Right lobe of liver (tissue), 6 donors: ENCODE results near the gene GALNTL6. TPM values are rescaled to one million over a fixed set of nuclear protein-coding genes. Genes with fewer than 3 reads are reported as not detected.

Source experiments
- ATAC-seq, 4 donors: fragments of 200-7000 bp; cut with Tn5 transposase; one replicate each; pipeline ENCODE4 v1.9.1; 2020; ENCODE audit warnings: mild to moderate bottlenecking in 4 of 4, moderate library complexity in 4 of 4
- DNase-seq, 3 donors: peaks; one replicate each; pipeline ENCODE4 v3.0.0-alpha.2; 2020
- H3K27ac ChIP-seq, 3 donors: fragments of 200-600 bp; one replicate each; pipeline ENCODE4 v1.8.0; 2022
- H3K27me3 ChIP-seq, 2 donors: fragments of 200-600 bp; one replicate each; pipeline ENCODE4 v1.8.0; 2022
- H3K36me3 ChIP-seq, 4 donors: fragments of 200-600 bp; sonication (generic) in 1 of 4; one replicate each; pipeline versions ENCODE4 v1.5.1 to v1.8.0; 2017 to 2022; ENCODE audit warnings: control low read depth in 1 of 4
- H3K4me1 ChIP-seq, 4 donors: fragments of 200-600 bp; sonication (generic) in 1 of 4; one replicate each; pipeline versions ENCODE4 v1.5.1 to v1.8.0; 2017 to 2022; ENCODE audit warnings: control low read depth in 1 of 4
- H3K4me3 ChIP-seq, 3 donors: fragments of 200-600 bp; one replicate each; pipeline ENCODE4 v1.8.0; 2022
- H3K9me3 ChIP-seq, 4 donors: fragments of 200-600 bp; sonication (generic) in 1 of 4; one replicate each; pipeline versions ENCODE4 v1.5.1 to v1.8.0; 2017 to 2022; ENCODE audit warnings: control low read depth in 1 of 4
- POLR2A ChIP-seq: fragments of 450-650 bp; IDR thresholded peaks from one replicate; pipeline ENCODE4 v1.6.1; 2017; ENCODE audit warnings: antibody characterized with exemption, mild to moderate bottlenecking
- WGBS: methylation state at CpG from one replicate; pipeline ENCODE4 v1.1.6; 2018; ENCODE audit warnings: low coverage, low lambda C conversion rate; ENCODE audit not compliant: insufficient coverage; ENCODE audit errors: missing lambda C conversion rate; 5-methylcytosine and 5-hydroxymethylcytosine counted together
- intact Hi-C, 2 donors: fragments of 100-400 bp; cut with DNase I; formaldehyde crosslinking; loops; one replicate each; pipeline versions ENCODE4 v1.11.2 to v1.14.1; 2022
- total RNA-seq, 6 experiments: library from RNA; depleted of rRNA in 2 of 6; stranded (reverse); fragments of >200 nt in 2 of 6; fragmentation: NEBNext Ultra II Directional in 3 of 6; extraction: Animal tissue kit (Norgen Biotek cat#: 25700) in 3 of 6; gene quantifications; one replicate each; pipeline versions ENCODE4 v1.1.0 to v1.2.4, GENCODE V29; 2016 to 2023
- TF ChIP-seq, protein P1 (sequence below), 4 donors: fragments of 200-600 bp in 3 of 4; fragments of 450-650 bp in 1 of 4; IDR thresholded peaks; one replicate each; pipeline versions ENCODE4 v1.5.1 to v1.8.0; 2016 to 2022; ENCODE audit warnings: antibody characterized with exemption in 4 of 4, mild to moderate bottlenecking in 2 of 4
- donor health status: DM: no; HTN: yes; CAD: no.
- donor health status: DM: no; HTN: no; CAD: no.
- donor health status: DM: no; HTN: no; CAD: no.
- donor health status: DM: no; HTN: yes; CAD: no.
- donor health status: DM: no; HTN: yes; CAD: no.

Gene GALNTL6
- total RNA-seq, 6 experiments from 2014 or later: 0.15 to 1.1 (median 0.30) TPM; not detected in 3

- DNase-seq: no peak
- TF ChIP-seq, protein P1, sequence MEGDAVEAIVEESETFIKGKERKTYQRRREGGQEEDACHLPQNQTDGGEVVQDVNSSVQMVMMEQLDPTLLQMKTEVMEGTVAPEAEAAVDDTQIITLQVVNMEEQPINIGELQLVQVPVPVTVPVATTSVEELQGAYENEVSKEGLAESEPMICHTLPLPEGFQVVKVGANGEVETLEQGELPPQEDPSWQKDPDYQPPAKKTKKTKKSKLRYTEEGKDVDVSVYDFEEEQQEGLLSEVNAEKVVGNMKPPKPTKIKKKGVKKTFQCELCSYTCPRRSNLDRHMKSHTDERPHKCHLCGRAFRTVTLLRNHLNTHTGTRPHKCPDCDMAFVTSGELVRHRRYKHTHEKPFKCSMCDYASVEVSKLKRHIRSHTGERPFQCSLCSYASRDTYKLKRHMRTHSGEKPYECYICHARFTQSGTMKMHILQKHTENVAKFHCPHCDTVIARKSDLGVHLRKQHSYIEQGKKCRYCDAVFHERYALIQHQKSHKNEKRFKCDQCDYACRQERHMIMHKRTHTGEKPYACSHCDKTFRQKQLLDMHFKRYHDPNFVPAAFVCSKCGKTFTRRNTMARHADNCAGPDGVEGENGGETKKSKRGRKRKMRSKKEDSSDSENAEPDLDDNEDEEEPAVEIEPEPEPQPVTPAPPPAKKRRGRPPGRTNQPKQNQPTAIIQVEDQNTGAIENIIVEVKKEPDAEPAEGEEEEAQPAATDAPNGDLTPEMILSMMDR (IDR thresholded peaks at IDR 0.05): no peak
- TF ChIP-seq POLR2A: no peak
- Histone ChIP-seq H3K36me3 (no peaks in the 10 kb centered on the region), H3K4me1 (no peaks in the 10 kb centered on the region), H3K9me3 (no peaks in the 10 kb centered on the region), H3K27me3 (no peaks in the 10 kb centered on the region), H3K4me3 (no peak overlapping the region), H3K27ac (no peak overlapping the region)
- no peak for ATAC-seq
- 50% methylated on average over 3 of the region's 3 CpGs for WGBS
- intact Hi-C loops: no loop called here
These were observed 1129.6 kb downstream of the GALNTL6 start for GRCh38 chr4:172942840-172943239.

- DNase-seq: no peak
- intact Hi-C loops: no loop called here
- H3K9me3 ChIP-seq: no peaks in the 10 kb centered on the region
- H3K27ac ChIP-seq: no peak overlapping the region
- H3K27me3 ChIP-seq: no peaks in the 10 kb centered on the region
- no peak for ATAC-seq
- H3K36me3 ChIP-seq: no peaks in the 10 kb centered on the region
- no peaks in the 10 kb centered on the region for H3K4me1 ChIP-seq
- H3K4me3 ChIP-seq: no peak overlapping the region
- TF ChIP-seq, protein P1 (IDR thresholded peaks at IDR 0.05): no peak
- TF ChIP-seq POLR2A: no peak
These were observed 1132.4 kb downstream of the GALNTL6 start for GRCh38 chr4:172945611-172946010.

GRCh38 chr4:172946503-172946902, 1133.3 kb downstream of the GALNTL6 start:
- intact Hi-C loops: no loop called here
- no peaks in the 10 kb centered on the region for H3K36me3 ChIP-seq
- ATAC-seq (no peak), DNase-seq (no peak)
- no peaks in the 10 kb centered on the region for H3K9me3 ChIP-seq
- no peaks in the 10 kb centered on the region for H3K27me3 ChIP-seq
- 69% methylated on average over 1 of the region's 1 CpG for WGBS
- TF ChIP-seq POLR2A: no peak
- TF ChIP-seq, protein P1 (IDR thresholded peaks at IDR 0.05): no peak
- H3K4me1 ChIP-seq: no peaks in the 10 kb centered on the region
- H3K4me3 ChIP-seq: no peak overlapping the region
- H3K27ac ChIP-seq: no peak overlapping the region

DNA sequence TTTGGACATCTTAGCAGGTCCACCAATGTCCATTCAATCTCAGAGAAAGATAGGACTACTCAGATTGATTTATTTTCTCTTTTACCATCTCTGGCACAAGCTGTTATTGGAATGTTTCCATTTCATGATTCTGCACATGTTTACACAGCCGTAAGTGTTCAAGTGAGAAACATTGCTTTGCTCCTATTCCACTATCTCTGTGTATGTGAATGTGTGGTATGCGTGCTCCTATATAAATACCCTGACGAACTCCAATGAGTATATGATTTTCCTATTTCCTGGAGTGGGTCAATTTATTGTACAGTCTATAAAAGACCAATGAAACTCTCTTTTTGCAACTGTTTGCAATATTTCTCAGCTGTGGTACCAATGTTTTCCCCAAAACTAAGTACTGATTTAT, 1134.4 kb downstream of the GALNTL6 start:
- DNase-seq (no peak), ATAC-seq (peak in 1 of 4 donors; percentile 28)
- Histone ChIP-seq H3K4me3 (no peak overlapping the region), H3K4me1 (no peaks in the 10 kb centered on the region), H3K27ac (no peak overlapping the region), H3K27me3 (no peaks in the 10 kb centered on the region), H3K9me3 (no peaks in the 10 kb centered on the region), H3K36me3 (no peaks in the 10 kb centered on the region)
- intact Hi-C loops: no loop called here
- TF ChIP-seq POLR2A: no peak
- TF ChIP-seq, protein P1 (IDR thresholded peaks at IDR 0.05): no peak
- 40% methylated on average over 3 of the region's 3 CpGs for WGBS

DNA sequence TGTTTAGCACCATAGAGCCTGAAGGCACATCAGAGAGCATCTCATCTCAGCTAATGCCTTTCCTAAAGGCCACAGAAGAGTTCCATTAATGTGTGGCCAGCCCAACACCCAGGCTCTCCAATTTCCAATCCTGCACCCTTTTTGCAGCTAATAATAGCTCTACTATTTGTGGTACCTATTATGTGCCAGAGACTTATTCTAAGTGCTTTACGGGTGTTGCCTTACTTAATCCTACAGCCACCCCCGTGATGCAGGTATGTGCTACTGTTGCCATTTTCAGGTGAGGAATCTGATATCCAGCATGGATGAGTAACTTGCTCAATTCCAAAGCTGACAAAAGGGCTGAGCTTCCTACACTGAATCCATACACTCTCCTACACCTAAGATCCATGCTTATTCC, 1137.8 kb downstream of the GALNTL6 start:
- DNase-seq: no peak
- H3K4me1 ChIP-seq: no peaks in the 10 kb centered on the region
- WGBS: 58% methylated on average over 2 of the region's 2 CpGs
- H3K9me3 ChIP-seq: no peaks in the 10 kb centered on the region
- no peak overlapping the region for H3K27ac ChIP-seq
- H3K27me3 ChIP-seq: no peaks in the 10 kb centered on the region
- TF ChIP-seq, protein P1 (IDR thresholded peaks at IDR 0.05): no peak
- no peak for TF ChIP-seq POLR2A
- ATAC-seq: no peak
- intact Hi-C loops: no loop called here
- no peak overlapping the region for H3K4me3 ChIP-seq
- H3K36me3 ChIP-seq: no peaks in the 10 kb centered on the region
